Measurements from ENCODE around the gene PHC3.

The PHC3 gene, protein sequence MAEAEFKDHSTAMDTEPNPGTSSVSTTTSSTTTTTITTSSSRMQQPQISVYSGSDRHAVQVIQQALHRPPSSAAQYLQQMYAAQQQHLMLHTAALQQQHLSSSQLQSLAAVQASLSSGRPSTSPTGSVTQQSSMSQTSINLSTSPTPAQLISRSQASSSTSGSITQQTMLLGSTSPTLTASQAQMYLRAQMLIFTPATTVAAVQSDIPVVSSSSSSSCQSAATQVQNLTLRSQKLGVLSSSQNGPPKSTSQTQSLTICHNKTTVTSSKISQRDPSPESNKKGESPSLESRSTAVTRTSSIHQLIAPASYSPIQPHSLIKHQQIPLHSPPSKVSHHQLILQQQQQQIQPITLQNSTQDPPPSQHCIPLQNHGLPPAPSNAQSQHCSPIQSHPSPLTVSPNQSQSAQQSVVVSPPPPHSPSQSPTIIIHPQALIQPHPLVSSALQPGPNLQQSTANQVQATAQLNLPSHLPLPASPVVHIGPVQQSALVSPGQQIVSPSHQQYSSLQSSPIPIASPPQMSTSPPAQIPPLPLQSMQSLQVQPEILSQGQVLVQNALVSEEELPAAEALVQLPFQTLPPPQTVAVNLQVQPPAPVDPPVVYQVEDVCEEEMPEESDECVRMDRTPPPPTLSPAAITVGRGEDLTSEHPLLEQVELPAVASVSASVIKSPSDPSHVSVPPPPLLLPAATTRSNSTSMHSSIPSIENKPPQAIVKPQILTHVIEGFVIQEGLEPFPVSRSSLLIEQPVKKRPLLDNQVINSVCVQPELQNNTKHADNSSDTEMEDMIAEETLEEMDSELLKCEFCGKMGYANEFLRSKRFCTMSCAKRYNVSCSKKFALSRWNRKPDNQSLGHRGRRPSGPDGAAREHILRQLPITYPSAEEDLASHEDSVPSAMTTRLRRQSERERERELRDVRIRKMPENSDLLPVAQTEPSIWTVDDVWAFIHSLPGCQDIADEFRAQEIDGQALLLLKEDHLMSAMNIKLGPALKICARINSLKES

DNA sequence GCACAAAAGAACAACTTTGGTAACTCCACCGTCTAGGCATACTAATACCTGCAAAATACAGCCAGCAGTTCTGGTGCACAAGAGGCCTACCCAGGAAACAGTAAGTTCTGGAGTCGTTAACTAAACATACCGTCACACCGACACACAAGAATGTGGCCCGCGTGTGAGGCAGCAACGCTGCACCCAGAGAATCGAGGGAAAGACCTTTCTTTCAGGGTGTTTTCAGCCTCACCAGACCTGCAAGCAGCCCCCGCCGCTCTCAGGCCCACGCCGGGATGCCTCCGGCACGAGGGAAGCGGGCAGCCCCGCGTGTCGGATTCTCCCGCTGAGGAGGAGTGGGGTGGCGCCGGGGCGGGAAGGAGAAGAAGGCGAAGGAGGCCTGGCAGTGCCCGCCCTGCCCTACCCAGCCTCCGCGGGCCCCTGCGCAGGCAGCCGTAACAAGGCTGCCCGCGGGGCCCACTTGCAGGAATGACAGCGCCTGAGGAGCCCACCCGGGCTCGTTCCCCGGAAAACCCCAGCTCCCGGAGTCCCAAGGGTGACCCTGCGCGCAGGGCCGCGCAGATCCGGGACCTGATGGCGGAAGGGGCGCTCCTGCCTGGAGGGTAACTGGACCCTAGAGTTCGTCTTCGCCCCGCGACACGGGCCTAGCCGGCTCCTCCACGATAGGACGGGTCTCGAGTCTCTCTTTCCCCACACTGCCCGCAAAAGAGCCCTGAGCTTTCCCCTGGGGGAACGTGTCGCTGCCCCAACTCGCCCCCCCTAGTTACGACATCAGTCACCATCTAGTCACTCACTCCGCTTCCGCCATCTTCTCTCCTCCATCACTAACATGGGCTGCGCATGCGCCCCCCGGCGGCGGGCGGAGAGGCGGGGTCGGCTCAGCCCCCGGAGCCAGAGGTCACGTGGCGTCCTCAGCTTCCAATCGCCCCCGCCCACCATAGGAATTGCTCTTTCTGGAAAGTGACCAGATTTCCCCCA lies at the start of gene PHC3:
TSS of gene PHC3 (minus strand) at position 826 of the 978 bp plus-strand sequence. CDS start at position 808, 18 bp downstream.
- H3K4me3 ChIP-seq (replicated peaks; ENCODE audit: low read depth, low read length) = peak within 1 kb of the TSS; percentile 93
- DNase-seq (ENCODE audit: extremely low read depth, insufficient read length) = peak; percentile 97
- H3K27me3 ChIP-seq (replicated peaks; ENCODE audit: control insufficient read depth, insufficient read depth, low read length) = no peaks in the 10 kb centered on the region
- H3K36me3 ChIP-seq (ENCODE audit: control insufficient read depth, insufficient read depth, low read length) = peaks cover 1% of the 10 kb centered on the region; the same call in 1 of the 2 replicates
- TF ChIP-seq, protein P1, sequence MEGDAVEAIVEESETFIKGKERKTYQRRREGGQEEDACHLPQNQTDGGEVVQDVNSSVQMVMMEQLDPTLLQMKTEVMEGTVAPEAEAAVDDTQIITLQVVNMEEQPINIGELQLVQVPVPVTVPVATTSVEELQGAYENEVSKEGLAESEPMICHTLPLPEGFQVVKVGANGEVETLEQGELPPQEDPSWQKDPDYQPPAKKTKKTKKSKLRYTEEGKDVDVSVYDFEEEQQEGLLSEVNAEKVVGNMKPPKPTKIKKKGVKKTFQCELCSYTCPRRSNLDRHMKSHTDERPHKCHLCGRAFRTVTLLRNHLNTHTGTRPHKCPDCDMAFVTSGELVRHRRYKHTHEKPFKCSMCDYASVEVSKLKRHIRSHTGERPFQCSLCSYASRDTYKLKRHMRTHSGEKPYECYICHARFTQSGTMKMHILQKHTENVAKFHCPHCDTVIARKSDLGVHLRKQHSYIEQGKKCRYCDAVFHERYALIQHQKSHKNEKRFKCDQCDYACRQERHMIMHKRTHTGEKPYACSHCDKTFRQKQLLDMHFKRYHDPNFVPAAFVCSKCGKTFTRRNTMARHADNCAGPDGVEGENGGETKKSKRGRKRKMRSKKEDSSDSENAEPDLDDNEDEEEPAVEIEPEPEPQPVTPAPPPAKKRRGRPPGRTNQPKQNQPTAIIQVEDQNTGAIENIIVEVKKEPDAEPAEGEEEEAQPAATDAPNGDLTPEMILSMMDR (IDR thresholded peaks at IDR 0.05; ENCODE audit: insufficient read depth, low read length, poor library complexity, severe bottlenecking) = no peak

DNA sequence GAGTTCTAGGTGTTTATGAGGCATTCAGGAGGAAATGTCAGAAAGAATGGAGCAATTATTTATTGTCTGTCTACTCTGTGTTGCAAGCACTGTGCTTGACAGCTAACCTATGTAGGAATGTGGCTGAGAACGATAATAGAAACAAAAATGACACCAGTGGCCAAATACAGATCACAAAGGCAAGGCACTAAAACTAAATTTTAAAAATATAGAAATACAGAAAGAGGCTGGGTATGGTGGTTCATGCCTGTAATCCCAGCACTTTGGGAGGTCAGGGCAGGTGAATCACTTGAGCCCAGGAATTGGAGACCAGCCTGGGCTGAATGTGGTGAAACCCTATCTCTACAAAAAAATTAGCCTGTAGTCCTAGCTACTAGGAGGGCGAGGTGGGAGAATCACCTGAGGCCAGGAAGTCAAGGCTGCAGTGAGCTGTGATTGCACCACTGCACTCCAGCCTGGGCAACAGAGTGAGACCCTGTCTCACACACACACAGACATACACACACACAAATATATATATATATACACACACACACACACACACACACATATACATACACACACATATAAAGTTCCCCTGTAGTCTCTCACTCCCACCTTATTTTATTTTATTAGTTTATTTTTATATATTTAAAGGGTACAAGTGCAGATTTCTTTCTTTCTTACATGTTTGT lies 46.7 kb upstream of the PHC3 start:
- no peaks in the 10 kb centered on the region for H3K27me3 ChIP-seq (replicated peaks; ENCODE audit: control insufficient read depth, insufficient read depth, low read length)
- TF ChIP-seq, protein P1 (IDR thresholded peaks at IDR 0.05; ENCODE audit: insufficient read depth, low read length, poor library complexity, severe bottlenecking) = no peak
- DNase-seq (ENCODE audit: extremely low read depth, insufficient read length) = no peak

DNA sequence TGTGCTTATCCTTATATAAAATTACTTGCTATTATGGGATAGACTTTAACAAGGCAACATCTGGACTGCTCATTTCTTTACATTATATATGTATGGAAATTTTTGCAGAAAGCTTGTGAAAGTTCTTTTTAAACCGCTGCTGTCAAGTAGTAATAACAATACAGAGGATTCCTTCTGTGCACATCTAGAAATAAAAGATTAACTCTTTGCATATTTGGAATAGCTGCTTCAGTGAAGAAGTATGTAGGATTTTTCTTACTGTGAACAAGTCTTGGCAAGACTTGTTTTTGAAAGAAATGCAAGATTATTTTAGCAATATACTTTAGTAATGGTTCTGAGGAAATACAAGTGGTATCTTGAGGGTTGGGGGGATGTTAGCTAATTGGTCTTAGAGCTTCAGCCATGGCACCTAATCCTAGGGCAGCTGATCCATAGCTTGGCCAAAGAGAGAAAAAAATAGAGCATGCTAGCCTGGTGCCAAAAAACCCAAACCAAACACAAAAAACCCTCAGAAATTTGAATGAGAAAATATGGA lies 45.0 kb upstream of the PHC3 start:
- Histone ChIP-seq H3K36me3 (ENCODE audit: control insufficient read depth, insufficient read depth, low read length) (no peaks in the 10 kb centered on the region), H3K4me3 (replicated peaks; ENCODE audit: low read depth, low read length) (no peak overlapping the region), H3K27me3 (replicated peaks; ENCODE audit: control insufficient read depth, insufficient read depth, low read length) (no peaks in the 10 kb centered on the region)
- TF ChIP-seq, protein P1 (IDR thresholded peaks at IDR 0.05; ENCODE audit: insufficient read depth, low read length, poor library complexity, severe bottlenecking) = no peak
- no peak for DNase-seq (ENCODE audit: extremely low read depth, insufficient read length)

More for the DNA sequence above, 46.7 kb upstream of the PHC3 start:
- Histone ChIP-seq H3K36me3 (ENCODE audit: control insufficient read depth, insufficient read depth, low read length) (no peaks in the 10 kb centered on the region), H3K4me3 (replicated peaks; ENCODE audit: low read depth, low read length) (no peak overlapping the region)

DNA sequence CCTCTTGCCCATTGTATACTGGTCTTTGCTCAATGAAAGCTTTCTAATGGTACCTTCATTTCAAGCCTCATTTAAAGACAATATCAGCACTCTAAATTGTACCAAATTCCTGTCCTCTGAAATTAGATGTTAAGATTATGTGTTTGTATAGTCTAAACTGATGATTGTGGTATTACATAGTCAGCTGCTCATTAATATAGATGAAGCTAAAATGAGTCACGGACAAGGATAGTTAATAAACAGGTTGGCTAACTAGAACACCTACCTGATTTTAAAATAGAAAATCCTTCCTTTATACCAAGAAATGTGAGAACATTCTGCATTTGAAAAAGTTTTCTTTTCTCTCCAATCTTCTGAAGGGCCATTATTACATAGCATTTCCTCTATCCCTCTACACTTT lies 43.6 kb upstream of the PHC3 start:
- TF ChIP-seq, protein P1 (IDR thresholded peaks at IDR 0.05; ENCODE audit: insufficient read depth, low read length, poor library complexity, severe bottlenecking) = no peak
- Histone ChIP-seq H3K27me3 (replicated peaks; ENCODE audit: control insufficient read depth, insufficient read depth, low read length) (no peaks in the 10 kb centered on the region), H3K36me3 (ENCODE audit: control insufficient read depth, insufficient read depth, low read length) (no peaks in the 10 kb centered on the region), H3K4me3 (replicated peaks; ENCODE audit: low read depth, low read length) (no peak overlapping the region)
- no peak for DNase-seq (ENCODE audit: extremely low read depth, insufficient read length)

All from GM06990 (cell line).